HL-60 (cell line): Measurements from ENCODE around the gene EPB42.
A peak's percentile ranks its signal among the peaks of the same experiment; 100 is the strongest.
"Not testable (repeated sequence)": the region's sequence is repeated elsewhere in the genome, so short reads cannot be mapped to it uniquely, and the experiment has no call there.

Experiments used
- DNase-seq, 2 experiments: peaks; one replicate each; pipeline ENCODE4 v3.0.0-alpha.2; 2010 to 2020; ENCODE audit warnings: low read depth in 1 of 2, low spot score in 1 of 2
- H3K27ac ChIP-seq: fragments of 250-450 bp; sonication (Bioruptor Pico); replicated peaks from 2 replicates; pipeline ENCODE4 v1.5.1; 2020; ENCODE audit warnings: mild to moderate bottlenecking, moderate library complexity
- H3K27me3 ChIP-seq: fragments of 250-450 bp; sonication (Bioruptor Pico); 2 replicates; pipeline ENCODE4 v1.5.1; 2021; ENCODE audit warnings: mild to moderate bottlenecking, moderate library complexity; ENCODE audit not compliant: insufficient read depth, poor library complexity, severe bottlenecking
- H3K4me3 ChIP-seq: replicated peaks from 2 replicates; pipeline ENCODE4 v1.5.1; 2011; ENCODE audit warnings: mild to moderate bottlenecking, control low read depth, low read length; ENCODE audit not compliant: insufficient read depth
- GABPA ChIP-seq: IDR thresholded peaks from 2 replicates; pipeline ENCODE4 v1.6.1; 2012; ENCODE audit warnings: low read depth
- POLR2AphosphoS5 ChIP-seq: IDR thresholded peaks from 2 replicates; pipeline ENCODE4 v1.6.1; 2012; ENCODE audit warnings: low read depth
- REST ChIP-seq: IDR thresholded peaks from 2 replicates; pipeline ENCODE4 v1.6.1; 2012; ENCODE audit warnings: low read depth; ENCODE audit not compliant: insufficient replicate concordance
- SPI1 ChIP-seq: IDR thresholded peaks from 2 replicates; pipeline ENCODE4 v1.6.1; 2012; ENCODE audit warnings: low read depth, mild to moderate bottlenecking, borderline replicate concordance
- TF ChIP-seq, protein P1 (sequence below): IDR thresholded peaks from one replicate; pipeline ENCODE4 v1.5.1; 2011; ENCODE audit warnings: low read length, control low read depth, inconsistent platforms; ENCODE audit not compliant: insufficient read depth

Gene EPB42

DNA sequence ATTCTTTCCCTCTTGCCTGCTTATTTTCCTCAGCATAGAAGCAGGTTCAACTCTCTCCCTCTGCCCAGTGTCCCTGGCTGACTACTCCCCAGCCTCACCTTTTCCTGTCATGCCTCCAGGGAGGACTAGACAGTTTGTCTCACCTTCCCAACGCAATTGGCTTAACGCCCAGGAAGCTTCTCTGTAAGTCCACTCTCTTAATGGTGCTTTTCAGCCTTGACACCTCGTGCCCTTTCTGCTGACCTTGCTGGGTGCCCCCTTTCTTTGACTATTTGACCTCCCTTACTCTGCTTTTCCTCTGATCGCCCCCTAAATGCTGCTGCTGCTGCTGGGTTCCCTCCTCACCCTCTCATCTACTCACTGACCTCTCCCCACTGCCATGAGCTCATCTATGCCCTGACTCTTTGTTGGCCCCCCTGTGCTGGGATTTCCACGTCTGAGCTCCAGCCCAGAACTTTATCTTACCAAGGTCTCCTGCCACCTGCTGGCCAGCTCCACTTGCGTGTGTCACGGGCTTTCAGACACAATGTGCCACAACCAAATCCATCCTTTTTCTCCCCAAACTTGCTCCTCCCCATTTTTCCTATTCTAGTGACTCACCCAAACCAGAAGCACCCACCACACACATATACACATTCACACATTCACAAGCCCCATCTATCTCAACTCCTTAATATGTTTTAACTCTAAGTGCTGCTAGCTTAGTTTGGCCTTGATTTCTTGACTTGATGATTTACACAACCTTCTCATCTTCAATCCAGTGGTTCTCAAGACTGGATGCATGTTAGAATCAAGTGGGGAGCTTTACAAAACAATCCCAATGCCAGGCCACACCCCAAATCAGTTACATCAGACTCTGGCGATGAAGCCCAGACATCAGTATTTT is 16.6 kb downstream of the EPB42 start:
- no peak overlapping the region for H3K27ac ChIP-seq
- DNase-seq = peak in 1 of 2 experiments; percentile 49
- no peak for TF ChIP-seq POLR2AphosphoS5
- TF ChIP-seq, protein P1, sequence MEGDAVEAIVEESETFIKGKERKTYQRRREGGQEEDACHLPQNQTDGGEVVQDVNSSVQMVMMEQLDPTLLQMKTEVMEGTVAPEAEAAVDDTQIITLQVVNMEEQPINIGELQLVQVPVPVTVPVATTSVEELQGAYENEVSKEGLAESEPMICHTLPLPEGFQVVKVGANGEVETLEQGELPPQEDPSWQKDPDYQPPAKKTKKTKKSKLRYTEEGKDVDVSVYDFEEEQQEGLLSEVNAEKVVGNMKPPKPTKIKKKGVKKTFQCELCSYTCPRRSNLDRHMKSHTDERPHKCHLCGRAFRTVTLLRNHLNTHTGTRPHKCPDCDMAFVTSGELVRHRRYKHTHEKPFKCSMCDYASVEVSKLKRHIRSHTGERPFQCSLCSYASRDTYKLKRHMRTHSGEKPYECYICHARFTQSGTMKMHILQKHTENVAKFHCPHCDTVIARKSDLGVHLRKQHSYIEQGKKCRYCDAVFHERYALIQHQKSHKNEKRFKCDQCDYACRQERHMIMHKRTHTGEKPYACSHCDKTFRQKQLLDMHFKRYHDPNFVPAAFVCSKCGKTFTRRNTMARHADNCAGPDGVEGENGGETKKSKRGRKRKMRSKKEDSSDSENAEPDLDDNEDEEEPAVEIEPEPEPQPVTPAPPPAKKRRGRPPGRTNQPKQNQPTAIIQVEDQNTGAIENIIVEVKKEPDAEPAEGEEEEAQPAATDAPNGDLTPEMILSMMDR = peak; percentile 69
- no peak overlapping the region for H3K4me3 ChIP-seq
- peaks cover 2% of the 10 kb centered on the region for H3K27me3 ChIP-seq

DNA sequence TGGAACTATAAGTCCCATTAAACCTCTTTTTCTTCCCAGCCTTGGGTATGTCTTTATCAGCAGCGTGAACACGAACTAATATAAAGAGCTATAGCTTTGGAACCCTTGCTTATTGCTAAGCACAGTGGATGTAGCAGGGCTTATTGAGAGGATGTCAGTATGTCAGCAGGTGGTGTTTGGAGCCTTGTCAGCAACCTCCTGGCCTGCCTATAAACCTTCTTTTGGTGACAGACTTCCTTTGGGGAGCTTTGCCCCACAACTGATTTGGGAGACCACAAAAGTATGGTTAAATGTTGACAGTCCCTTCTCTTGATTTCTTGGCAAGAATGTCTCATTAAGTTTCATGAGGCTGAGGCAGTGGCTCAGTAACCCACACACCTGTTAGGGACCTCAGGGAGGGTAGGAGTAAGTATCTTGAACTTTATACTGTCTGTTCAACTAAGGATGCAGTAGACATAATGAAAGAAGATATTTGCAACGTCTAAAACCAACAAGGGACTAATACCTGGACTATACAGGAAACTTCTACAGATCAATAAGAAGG is 20.8 kb downstream of the EPB42 start:
- DNase-seq = no peak
- H3K27ac ChIP-seq = no peak overlapping the region
- no peaks in the 10 kb centered on the region for H3K27me3 ChIP-seq
- H3K4me3 ChIP-seq = no peak overlapping the region
- no peak for TF ChIP-seq GABPA
- TF ChIP-seq REST = no peak
- TF ChIP-seq, protein P1 = no peak
- TF ChIP-seq SPI1 = no peak

- no peak for TF ChIP-seq REST
- TF ChIP-seq GABPA = no peak
- TF ChIP-seq POLR2AphosphoS5 = no peak
- no peak for TF ChIP-seq SPI1
- TF ChIP-seq, protein P1 = no peak
- no peak overlapping the region for H3K27ac ChIP-seq
- H3K4me3 ChIP-seq = no peak overlapping the region
- no peak for DNase-seq
- no peaks in the 10 kb centered on the region for H3K27me3 ChIP-seq
Measured at GRCh38 chr15:43198992-43199391, 21.8 kb downstream of the EPB42 start.

DNA sequence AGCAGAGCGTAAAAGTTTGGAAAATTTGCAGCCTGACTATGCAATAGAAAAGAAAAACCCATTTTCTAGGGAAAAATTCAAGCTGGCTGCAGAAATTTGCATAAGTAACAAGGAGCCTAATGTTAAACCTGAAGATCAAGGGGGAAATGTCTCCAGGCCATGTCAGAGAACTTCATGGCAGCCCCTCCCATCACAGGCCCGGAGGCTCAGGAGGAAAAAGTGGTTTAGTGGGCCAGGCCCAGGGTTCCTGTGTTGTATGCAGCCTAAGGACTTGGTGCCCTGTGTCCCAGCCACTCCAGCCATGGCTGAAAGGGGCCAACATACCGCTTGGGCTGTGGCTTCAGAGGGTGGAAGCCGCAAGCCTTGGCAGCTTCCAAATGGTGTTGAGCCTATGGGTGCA is 22.3 kb downstream of the EPB42 start:
- H3K27me3 ChIP-seq, DNase-seq, H3K27ac ChIP-seq, H3K4me3 ChIP-seq: not testable (repeated sequence)
